Upper lobe of left lung (tissue), 6 donors: ENCODE results near the gene FANCC. TPM values are rescaled to one million over a fixed set of nuclear protein-coding genes. Genes with fewer than 3 reads are reported as not detected.

Experiments used
- ATAC-seq, 2 donors: fragments of 200-7000 bp; cut with Tn5 transposase; one replicate each; pipeline ENCODE4 v1.9.1; 2022; ENCODE audit warnings: mild to moderate bottlenecking in 2 of 2, moderate library complexity in 2 of 2; ENCODE audit not compliant: low FRiP score in 2 of 2
- DNase-seq, 2 donors: peaks; one replicate each; pipeline ENCODE4 v3.0.0-alpha.2; 2019 to 2020
- H3K27ac ChIP-seq, 4 donors: fragments of 200-600 bp; sonication (generic); one replicate each; pipeline ENCODE4 v1.5.1; 2016 to 2019
- H3K27me3 ChIP-seq, 4 donors: fragments of 200-600 bp; sonication (generic); one replicate each; pipeline ENCODE4 v1.5.1; 2017 to 2019
- H3K36me3 ChIP-seq, 4 donors: fragments of 200-600 bp; sonication (generic); one replicate each; pipeline ENCODE4 v1.5.1; 2016 to 2019
- H3K4me1 ChIP-seq, 4 donors: fragments of 200-600 bp; sonication (generic); one replicate each; pipeline ENCODE4 v1.5.1; 2018 to 2019
- H3K4me3 ChIP-seq, 4 donors: fragments of 200-600 bp; sonication (generic); one replicate each; pipeline ENCODE4 v1.5.1; 2017 to 2019; ENCODE audit warnings: mild to moderate bottlenecking in 2 of 4, moderate library complexity in 1 of 4
- H3K9me3 ChIP-seq, 4 donors: fragments of 200-600 bp; sonication (generic); one replicate each; pipeline ENCODE4 v1.5.1; 2018 to 2019
- CTCF ChIP-seq, 6 experiments: fragments of 450-650 bp in 4 of 6; fragments of 200-600 bp in 2 of 6; sonication (generic) in 2 of 6; IDR thresholded peaks; one replicate each; pipeline ENCODE4 v1.5.1; 2016 to 2019; ENCODE audit warnings: antibody characterized with exemption in 6 of 6
- EP300 ChIP-seq, 4 donors: sonication (generic); formaldehyde crosslinking; IDR thresholded peaks; one replicate each; pipeline ENCODE4 v1.5.1; 2017; ENCODE audit warnings: antibody characterized with exemption in 4 of 4, control low read depth in 2 of 4
- POLR2A ChIP-seq, 4 donors: fragments of 450-650 bp; IDR thresholded peaks; one replicate each; pipeline ENCODE4 v1.5.1; 2016 to 2017; ENCODE audit warnings: antibody characterized with exemption in 4 of 4, mild to moderate bottlenecking in 2 of 4
- POLR2AphosphoS5 ChIP-seq, 2 donors: sonication (generic); formaldehyde crosslinking; IDR thresholded peaks; one replicate each; pipeline ENCODE4 v1.5.1; 2017; ENCODE audit warnings: antibody characterized with exemption in 2 of 2
- WGBS, 2 donors: methylation state at CpG; one replicate each; pipeline ENCODE4 v1.1.5; 2017 to 2018; 5-methylcytosine and 5-hydroxymethylcytosine counted together
- total RNA-seq, 6 donors: library from RNA; depleted of rRNA in 4 of 6; stranded (reverse); fragments of >200 nt in 4 of 6; gene quantifications; one replicate each; pipeline versions ENCODE4 v1.1.0 to v1.2.1, GENCODE V29; 2016 to 2021
- donor health status: DM: no; HTN: no; CAD: no; lungs with moderate emphysema.
- donor health status: DM: no; HTN: yes; CAD: no; lungs with severe emphysema.

FANCC gene
- total RNA-seq, 6 donors from 2014 or later, result 6.7 to 27.2 (median 10.8) TPM

DNA sequence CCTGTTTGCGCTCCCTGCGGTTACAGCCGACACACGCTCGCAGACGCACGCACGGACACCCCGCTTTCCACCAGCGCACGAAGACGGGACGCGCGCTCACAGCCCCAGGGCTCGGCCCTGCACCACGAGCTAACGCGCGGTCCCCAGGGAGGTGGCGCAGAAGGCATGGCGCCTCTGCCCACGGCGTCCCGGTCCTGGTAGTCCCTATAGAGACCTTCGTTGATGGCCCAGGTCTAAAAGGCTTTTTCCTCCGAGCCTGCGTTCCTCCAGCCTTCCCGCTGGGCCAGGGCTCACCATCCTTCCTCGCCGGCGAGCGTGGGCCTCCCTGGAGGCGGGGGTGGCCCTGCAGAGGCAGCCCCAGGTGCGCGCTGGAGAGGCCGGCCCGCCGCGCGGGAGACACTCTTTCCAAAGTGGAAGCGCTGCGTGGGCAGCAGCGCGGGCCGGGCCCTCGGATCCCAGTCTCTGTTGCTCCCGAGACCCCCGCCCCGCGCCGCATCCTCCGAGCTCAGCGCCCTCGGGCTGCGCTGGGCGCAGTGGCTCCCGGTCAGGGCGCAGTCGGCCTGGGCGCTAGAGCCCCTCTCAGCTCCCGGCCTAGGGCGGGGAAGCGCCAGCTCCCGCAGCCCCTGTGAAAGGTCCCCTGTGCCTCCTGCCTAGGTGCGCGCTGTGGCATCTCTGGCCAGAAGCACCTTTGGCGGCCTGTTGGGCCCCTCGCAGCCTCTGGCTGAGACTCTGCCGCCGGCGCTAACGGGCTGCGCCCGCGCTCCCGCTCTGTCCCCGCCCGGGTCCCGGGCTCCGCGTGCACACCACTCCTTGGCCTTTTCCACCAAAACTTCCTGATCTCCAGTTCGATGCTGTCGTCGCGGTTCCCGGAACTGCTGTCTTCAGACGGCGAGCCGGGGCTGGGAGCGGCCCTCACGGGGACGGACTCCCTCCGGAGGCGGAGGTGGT, 31.9 kb upstream of the FANCC start:
- H3K9me3 ChIP-seq, result no peaks in the 10 kb centered on the region
- H3K4me1 ChIP-seq, result peaks cover 3 to 12% (median 11%) of the 10 kb centered on the region in 4 donors
- no peak overlapping the region for H3K27ac ChIP-seq
- peaks cover 0 to 14% (median 7%) of the 10 kb centered on the region in 4 donors for H3K27me3 ChIP-seq
- TF ChIP-seq POLR2AphosphoS5 (IDR thresholded peaks at IDR 0.05), result no peak
- TF ChIP-seq CTCF (IDR thresholded peaks at IDR 0.05), result no peak
- peak in 1 of 2 donors; percentile 16 for ATAC-seq
- no peaks in the 10 kb centered on the region for H3K36me3 ChIP-seq
- DNase-seq, result peak in 1 of 2 donors; percentile 82
- peak overlapping the region in 3 of 4 donors; percentile 23 to 28 (median 27) for H3K4me3 ChIP-seq
- WGBS, 2 donors, result 13 to 30% methylated on average over 10 to 51 of the region's 95 CpGs

DNA sequence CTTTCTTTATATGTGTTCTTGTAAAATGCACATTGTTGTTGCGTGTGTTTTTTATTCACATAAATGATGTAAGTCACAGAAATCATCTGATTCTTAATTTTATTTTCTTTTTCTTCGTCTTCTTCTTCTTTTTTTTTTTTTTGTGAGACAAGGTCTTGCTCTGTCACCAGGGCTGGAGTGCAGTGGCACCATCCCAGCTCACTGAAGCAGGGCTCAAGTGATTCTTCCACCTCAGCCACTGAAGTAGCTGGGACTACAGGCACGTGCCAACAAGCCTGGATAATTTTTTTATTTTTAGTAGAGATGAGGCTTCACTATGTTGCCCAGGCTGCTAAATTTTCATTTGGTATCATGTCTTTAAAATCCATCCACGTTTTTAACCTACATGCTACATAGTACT, 28.5 kb upstream of the FANCC start:
- WGBS, 2 donors, result 75 to 82% methylated on average over 4 of the region's 4 CpGs
- Histone ChIP-seq H3K9me3 (no peaks in the 10 kb centered on the region), H3K27me3 (peaks cover 0 to 14% (median 7%) of the 10 kb centered on the region in 4 donors), H3K4me3 (no peak overlapping the region), H3K36me3 (no peaks in the 10 kb centered on the region), H3K4me1 (peaks cover 3 to 12% (median 11%) of the 10 kb centered on the region in 4 donors), H3K27ac (no peak overlapping the region)
- ATAC-seq, result no peak
- TF ChIP-seq EP300 (IDR thresholded peaks at IDR 0.05) (no peak), CTCF (IDR thresholded peaks at IDR 0.05) (no peak), POLR2A (IDR thresholded peaks at IDR 0.05) (no peak), POLR2AphosphoS5 (IDR thresholded peaks at IDR 0.05) (no peak)
- no peak for DNase-seq

DNA sequence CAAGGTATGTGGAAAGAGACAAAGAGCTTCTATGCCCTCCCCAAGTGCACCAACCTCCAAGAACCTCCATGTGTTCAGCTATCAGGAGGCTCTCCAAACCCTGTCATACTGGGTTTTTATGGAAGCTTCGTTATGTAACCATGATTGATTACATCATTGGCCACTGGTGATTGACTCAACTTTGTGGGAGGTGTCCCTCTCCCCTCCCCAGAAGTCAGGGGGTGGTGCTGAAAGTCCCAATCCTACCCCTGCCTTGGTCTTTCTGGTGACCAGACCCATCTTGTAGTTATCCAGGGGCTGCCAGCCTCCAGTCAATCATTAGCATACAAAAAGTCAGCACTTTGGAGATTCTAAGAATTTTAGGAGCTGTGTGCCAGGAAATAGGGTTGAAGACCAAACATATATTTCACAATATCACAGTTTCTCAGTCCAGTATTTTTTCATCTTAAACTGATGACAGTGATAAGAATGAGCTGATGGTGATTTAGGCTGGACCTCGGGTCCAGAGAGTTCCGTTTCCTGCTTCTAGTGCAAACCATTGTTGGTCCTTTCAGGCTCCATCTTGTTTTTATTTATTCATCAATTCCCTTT, 27.3 kb upstream of the FANCC start:
- WGBS, 2 donors, result 50 to 66% methylated on average over 3 of the region's 3 CpGs
- ATAC-seq, result no peak
- no peak for DNase-seq
- no peak overlapping the region for H3K4me3 ChIP-seq
- no peak overlapping the region for H3K27ac ChIP-seq
- H3K4me1 ChIP-seq, result peaks cover 3 to 10% (median 10%) of the 10 kb centered on the region in 4 donors
- H3K36me3 ChIP-seq, result no peaks in the 10 kb centered on the region
- H3K9me3 ChIP-seq, result no peaks in the 10 kb centered on the region
- TF ChIP-seq EP300 (IDR thresholded peaks at IDR 0.05), result no peak
- H3K27me3 ChIP-seq, result peaks cover 0 to 13% (median 5%) of the 10 kb centered on the region in 4 donors

DNA sequence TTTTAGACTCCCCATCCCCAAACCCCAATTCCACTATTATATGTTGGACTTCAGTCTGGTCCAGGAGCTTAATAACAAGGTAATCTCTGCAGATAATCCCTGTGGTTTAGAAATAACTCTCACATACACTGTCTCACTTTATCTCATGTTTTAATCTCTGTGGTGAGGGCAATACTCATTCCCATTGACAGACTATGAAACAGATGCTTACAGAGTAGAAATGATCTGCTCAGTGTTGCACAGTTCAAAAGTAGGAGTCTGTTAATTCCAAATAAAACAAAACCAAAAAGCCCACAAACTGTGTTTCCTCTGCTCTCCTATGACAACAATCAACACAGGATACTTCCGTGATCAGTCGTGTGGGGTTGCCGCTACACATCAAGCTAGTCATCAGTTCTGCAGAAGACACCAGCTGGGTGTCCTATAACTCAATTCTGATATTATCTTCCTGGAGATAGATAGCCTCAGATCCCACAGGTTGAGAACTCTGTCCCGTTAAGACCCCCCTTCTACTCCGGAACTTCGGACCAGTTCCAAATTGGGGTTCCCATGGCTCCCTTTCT, 26.3 kb upstream of the FANCC start:
- Histone ChIP-seq H3K27me3 (peaks cover 0 to 4% (median 0%) of the 10 kb centered on the region in 4 donors), H3K36me3 (no peaks in the 10 kb centered on the region), H3K4me3 (no peak overlapping the region), H3K4me1 (no peaks in the 10 kb centered on the region), H3K9me3 (no peaks in the 10 kb centered on the region), H3K27ac (no peak overlapping the region)
- DNase-seq, result no peak
- ATAC-seq, result no peak
- TF ChIP-seq CTCF (IDR thresholded peaks at IDR 0.05), result no peak
- no peak for TF ChIP-seq POLR2A (IDR thresholded peaks at IDR 0.05)
- no peak for TF ChIP-seq POLR2AphosphoS5 (IDR thresholded peaks at IDR 0.05)
- no peak for TF ChIP-seq EP300 (IDR thresholded peaks at IDR 0.05)
- 82 to 94% methylated on average over 6 of the region's 6 CpGs for WGBS, 2 donors

GRCh38 chr9:95342571-95342970, 25.1 kb upstream of the FANCC start:
- 92% methylated on average over 9 to 13 of the region's 13 CpGs for WGBS, 2 donors
- no peak for ATAC-seq
- H3K4me1 ChIP-seq, result no peaks in the 10 kb centered on the region

More at GRCh38 chr9:95342571-95342970, 25.1 kb upstream of the FANCC start:
- no peak overlapping the region for H3K27ac ChIP-seq
- no peaks in the 10 kb centered on the region for H3K27me3 ChIP-seq
- H3K4me3 ChIP-seq, result no peak overlapping the region
- no peaks in the 10 kb centered on the region for H3K36me3 ChIP-seq
- TF ChIP-seq POLR2A (IDR thresholded peaks at IDR 0.05) (no peak), EP300 (IDR thresholded peaks at IDR 0.05) (no peak), POLR2AphosphoS5 (IDR thresholded peaks at IDR 0.05) (no peak), CTCF (IDR thresholded peaks at IDR 0.05) (no peak)
- peak in 1 of 2 donors; percentile 18 for DNase-seq
- peaks cover 0 to 3% (median 0%) of the 10 kb centered on the region in 4 donors for H3K9me3 ChIP-seq
